Astrocyte (in vitro differentiated cells and primary cell): Measurements from ENCODE around the gene DENND6B. TPM values are rescaled to one million over a fixed set of nuclear protein-coding genes. Genes with fewer than 3 reads are reported as not detected.

Experiments
- DNase-seq: peaks from one replicate; pipeline ENCODE4 v3.0.0-alpha.2; 2010; ENCODE audit warnings: low read depth
- FAIRE-seq: peaks from 2 replicates; lab custom pipeline; 2011; peaks lifted over from hg19 to GRCh38; lab: Jason Lieb, UNC
- H2AFZ ChIP-seq: 2 replicates; pipeline ENCODE4 v1.6.0; 2012; ENCODE audit warnings: low read depth, low read length, inconsistent platforms
- H3K27ac ChIP-seq: 2 replicates; pipeline ENCODE4 v1.5.1; 2011; ENCODE audit warnings: low read depth, low read length, inconsistent platforms
- H3K27me3 ChIP-seq: 2 replicates; pipeline ENCODE4 v1.6.0; 2011; ENCODE audit warnings: low read length, inconsistent platforms; ENCODE audit not compliant: insufficient read depth
- H3K36me3 ChIP-seq: 2 replicates; pipeline ENCODE4 v1.5.1; 2011; ENCODE audit warnings: low read length, inconsistent platforms; ENCODE audit not compliant: insufficient read depth
- H3K4me1 ChIP-seq: 2 replicates; pipeline ENCODE4 v1.5.1; 2011; ENCODE audit warnings: low read length, inconsistent platforms; ENCODE audit not compliant: insufficient read depth
- H3K4me2 ChIP-seq: 2 replicates; pipeline ENCODE4 v1.6.0; 2012; ENCODE audit warnings: low read length, inconsistent platforms
- H3K4me3 ChIP-seq: 2 replicates; pipeline ENCODE4 v1.5.1; 2011; ENCODE audit warnings: low read depth, mild to moderate bottlenecking, low read length, inconsistent platforms; ENCODE audit not compliant: insufficient read depth
- H3K79me2 ChIP-seq: 2 replicates; pipeline ENCODE4 v1.6.0; 2012; ENCODE audit warnings: mild to moderate bottlenecking, low read length, inconsistent platforms; ENCODE audit not compliant: insufficient read depth
- H3K9ac ChIP-seq: 2 replicates; pipeline ENCODE4 v1.6.0; 2012; ENCODE audit warnings: mild to moderate bottlenecking, low read length, inconsistent platforms
- H3K9me3 ChIP-seq: 2 replicates; pipeline ENCODE4 v1.5.1; 2012; ENCODE audit warnings: low read depth, mild to moderate bottlenecking, low read length, inconsistent platforms; ENCODE audit not compliant: insufficient read depth
- H4K20me1 ChIP-seq: 2 replicates; pipeline ENCODE4 v1.6.0; 2012; ENCODE audit warnings: low read length, inconsistent platforms; ENCODE audit not compliant: insufficient read depth
- H3K27ac Mint-ChIP-seq: one replicate; pipeline ENCODE4 v1.8.0; 2021; ENCODE audit warnings: mild to moderate bottlenecking, mixed read lengths; ENCODE audit not compliant: unreplicated experiment
- H3K27me3 Mint-ChIP-seq: one replicate; pipeline ENCODE4 v1.8.0; 2021; ENCODE audit warnings: low read depth, mixed read lengths; ENCODE audit not compliant: unreplicated experiment
- H3K36me3 Mint-ChIP-seq: one replicate; pipeline ENCODE4 v1.8.0; 2021; ENCODE audit warnings: low read depth, mixed read lengths; ENCODE audit not compliant: unreplicated experiment
- H3K4me1 Mint-ChIP-seq: one replicate; pipeline ENCODE4 v1.8.0; 2021; ENCODE audit warnings: low read depth, mixed read lengths; ENCODE audit not compliant: unreplicated experiment
- H3K4me3 Mint-ChIP-seq: one replicate; pipeline ENCODE4 v1.8.0; 2021; ENCODE audit warnings: mild to moderate bottlenecking, moderate library complexity, mixed read lengths; ENCODE audit not compliant: unreplicated experiment
- H3K9me3 Mint-ChIP-seq: one replicate; pipeline ENCODE4 v1.8.0; 2021; ENCODE audit warnings: mild to moderate bottlenecking, mixed read lengths; ENCODE audit not compliant: unreplicated experiment
- EZH2 ChIP-seq: IDR thresholded peaks from 2 replicates; pipeline ENCODE4 v1.6.1; 2012; ENCODE audit warnings: mild to moderate bottlenecking, low read length, inconsistent platforms; ENCODE audit not compliant: insufficient read depth
- total RNA-seq: library from RNA; stranded (reverse); gene quantifications from 2 replicates; pipeline ENCODE4 v1.2.1, GENCODE V29; 2021
- TF ChIP-seq, protein P1 (sequence below): IDR thresholded peaks from 2 replicates; pipeline ENCODE4 v1.5.1; 2011; ENCODE audit warnings: low read depth, mild to moderate bottlenecking, inconsistent platforms, low read length, moderate library complexity; ENCODE audit not compliant: insufficient read depth

DENND6B gene
- total RNA-seq, 1 donor from 2014 or later: 5.4 TPM

DNA sequence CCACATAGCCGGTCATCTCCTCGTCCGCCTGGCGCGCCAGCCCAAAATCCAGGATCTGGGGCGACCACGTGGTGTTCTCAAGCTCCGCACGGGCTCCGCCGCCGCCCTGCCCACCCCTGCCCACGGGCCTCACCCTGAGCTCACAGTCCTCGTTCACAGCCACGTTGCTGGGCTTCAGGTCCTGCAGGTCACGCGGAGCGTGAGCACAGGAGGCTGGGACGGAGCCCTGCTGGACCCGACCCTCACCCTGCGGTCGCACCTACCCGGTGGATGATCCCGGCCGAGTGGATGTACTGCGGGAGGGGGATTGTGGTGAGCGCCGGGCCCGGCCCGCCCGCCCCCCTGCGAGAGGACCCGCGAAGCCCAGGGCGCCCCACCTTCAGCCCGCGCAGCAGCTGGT is 59.8 kb downstream of the DENND6B start:
- Histone ChIP-seq H3K27me3 (no peaks in the 10 kb centered on the region), H3K79me2 (no peaks in the 10 kb centered on the region), H4K20me1 (peaks cover 17% of the 10 kb centered on the region), H3K4me2 (no peak overlapping the region), H3K9me3 (no peaks in the 10 kb centered on the region), H3K36me3 (no peaks in the 10 kb centered on the region), H3K4me3 (no peak overlapping the region), H3K9ac (no peak overlapping the region), H2AFZ (no peak overlapping the region), H3K27ac (no peak overlapping the region), H3K4me1 (peaks cover 28% of the 10 kb centered on the region)
- H3K27me3 Mint-ChIP-seq: peaks cover 3% of the 10 kb centered on the region
- TF ChIP-seq, protein P1, sequence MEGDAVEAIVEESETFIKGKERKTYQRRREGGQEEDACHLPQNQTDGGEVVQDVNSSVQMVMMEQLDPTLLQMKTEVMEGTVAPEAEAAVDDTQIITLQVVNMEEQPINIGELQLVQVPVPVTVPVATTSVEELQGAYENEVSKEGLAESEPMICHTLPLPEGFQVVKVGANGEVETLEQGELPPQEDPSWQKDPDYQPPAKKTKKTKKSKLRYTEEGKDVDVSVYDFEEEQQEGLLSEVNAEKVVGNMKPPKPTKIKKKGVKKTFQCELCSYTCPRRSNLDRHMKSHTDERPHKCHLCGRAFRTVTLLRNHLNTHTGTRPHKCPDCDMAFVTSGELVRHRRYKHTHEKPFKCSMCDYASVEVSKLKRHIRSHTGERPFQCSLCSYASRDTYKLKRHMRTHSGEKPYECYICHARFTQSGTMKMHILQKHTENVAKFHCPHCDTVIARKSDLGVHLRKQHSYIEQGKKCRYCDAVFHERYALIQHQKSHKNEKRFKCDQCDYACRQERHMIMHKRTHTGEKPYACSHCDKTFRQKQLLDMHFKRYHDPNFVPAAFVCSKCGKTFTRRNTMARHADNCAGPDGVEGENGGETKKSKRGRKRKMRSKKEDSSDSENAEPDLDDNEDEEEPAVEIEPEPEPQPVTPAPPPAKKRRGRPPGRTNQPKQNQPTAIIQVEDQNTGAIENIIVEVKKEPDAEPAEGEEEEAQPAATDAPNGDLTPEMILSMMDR: no peak
- TF ChIP-seq EZH2: no peak
- no peak overlapping the region for H3K4me3 Mint-ChIP-seq
- H3K9me3 Mint-ChIP-seq: no peaks in the 10 kb centered on the region
- H3K36me3 Mint-ChIP-seq: peaks cover 8% of the 10 kb centered on the region
- no peaks in the 10 kb centered on the region for H3K4me1 Mint-ChIP-seq
- H3K27ac Mint-ChIP-seq: no peak overlapping the region
- FAIRE-seq (no peak), DNase-seq (no peak)

DNA sequence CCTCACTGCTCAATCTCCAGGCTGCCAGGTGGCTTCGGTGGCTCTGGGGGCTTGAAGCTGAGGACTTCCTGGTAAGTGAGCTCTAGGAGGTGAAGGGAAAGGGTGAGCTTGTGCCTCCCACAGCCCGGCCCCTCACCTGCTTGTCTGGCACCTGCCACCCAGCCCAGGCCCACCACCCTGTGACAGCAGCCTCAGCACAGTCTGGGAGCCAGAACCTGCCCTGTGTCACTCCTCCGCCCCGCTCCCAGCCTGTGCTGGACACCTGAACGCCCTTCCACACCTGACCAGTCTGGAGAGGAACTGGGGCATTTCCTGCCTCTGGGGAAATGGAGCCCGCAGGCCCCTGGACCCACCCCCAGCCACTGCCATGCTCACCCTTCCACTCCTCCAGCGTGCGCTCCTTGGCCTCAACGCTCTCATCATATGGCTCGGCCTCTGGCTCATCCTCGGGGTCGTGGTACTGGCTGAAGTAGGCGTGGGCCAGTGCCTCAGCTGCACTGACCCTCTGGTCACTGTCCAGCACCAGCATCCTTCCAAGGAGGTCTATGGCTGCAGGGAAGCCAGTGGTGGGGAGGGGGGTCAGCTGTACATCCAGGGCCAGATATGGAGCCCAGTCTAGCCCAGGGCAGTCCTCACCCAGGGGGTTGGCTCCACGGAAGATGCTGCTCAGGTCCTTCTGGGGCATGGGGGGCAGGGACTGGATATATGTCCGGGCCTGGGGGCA is 61.7 kb downstream of the DENND6B start:
- no peak overlapping the region for H3K9ac ChIP-seq
- H3K4me1 ChIP-seq: peaks cover 26% of the 10 kb centered on the region
- H3K36me3 ChIP-seq: no peaks in the 10 kb centered on the region
- H2AFZ ChIP-seq: no peak overlapping the region
- Mint-ChIP-seq H3K4me1 (no peaks in the 10 kb centered on the region), H3K36me3 (peaks cover 8% of the 10 kb centered on the region), H3K27me3 (peaks cover 3% of the 10 kb centered on the region), H3K4me3 (no peak overlapping the region), H3K9me3 (no peaks in the 10 kb centered on the region), H3K27ac (no peak overlapping the region)
- no peaks in the 10 kb centered on the region for H3K27me3 ChIP-seq
- no peak overlapping the region for H3K27ac ChIP-seq
- DNase-seq (no peak), FAIRE-seq (no peak)
- no peak overlapping the region for H3K4me2 ChIP-seq
- TF ChIP-seq, protein P1: no peak
- no peak for TF ChIP-seq EZH2
- peaks cover 17% of the 10 kb centered on the region for H4K20me1 ChIP-seq
- H3K4me3 ChIP-seq: no peak overlapping the region
- peaks cover 6% of the 10 kb centered on the region for H3K79me2 ChIP-seq
- no peaks in the 10 kb centered on the region for H3K9me3 ChIP-seq

DNA sequence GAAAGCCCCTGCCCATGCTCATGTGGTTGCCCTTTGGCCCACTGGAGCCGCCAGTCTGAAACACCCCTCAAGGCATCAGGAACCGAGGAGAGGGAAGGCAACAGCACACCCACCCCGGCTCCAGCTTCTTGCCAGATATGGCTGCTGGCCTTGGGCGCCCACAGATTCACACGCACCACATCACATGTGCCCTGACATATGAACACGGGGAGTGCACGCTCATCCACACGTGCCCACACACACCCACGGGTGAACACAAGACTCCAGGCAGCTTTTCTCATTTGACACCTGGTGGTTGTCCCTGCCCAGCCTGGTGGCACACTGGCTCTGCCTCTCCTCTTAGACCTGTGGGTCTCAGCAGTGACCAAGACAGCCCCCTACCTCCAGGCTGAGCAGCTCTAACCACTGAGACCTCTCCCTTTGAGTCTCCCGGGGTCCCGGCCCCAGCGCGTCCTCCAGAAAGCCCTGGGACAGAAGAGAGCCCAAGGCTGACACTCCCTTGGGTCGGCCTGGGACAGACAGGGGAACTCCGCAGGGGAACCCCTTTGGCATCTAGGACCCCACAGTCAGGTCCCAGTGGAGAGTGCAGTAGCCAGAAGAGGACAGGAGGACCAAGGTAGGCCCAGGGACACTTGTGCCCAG is 62.6 kb downstream of the DENND6B start:
- H4K20me1 ChIP-seq: peaks cover 13% of the 10 kb centered on the region
- Mint-ChIP-seq H3K4me1 (no peaks in the 10 kb centered on the region), H3K4me3 (no peak overlapping the region), H3K27ac (no peak overlapping the region), H3K9me3 (no peaks in the 10 kb centered on the region), H3K27me3 (peaks cover 3% of the 10 kb centered on the region), H3K36me3 (peaks cover 8% of the 10 kb centered on the region)
- H3K4me3 ChIP-seq: no peak overlapping the region
- no peak overlapping the region for H3K9ac ChIP-seq
- no peak for DNase-seq
- H3K36me3 ChIP-seq: no peaks in the 10 kb centered on the region
- no peak overlapping the region for H3K27ac ChIP-seq
- peaks cover 13% of the 10 kb centered on the region for H3K79me2 ChIP-seq
- no peak overlapping the region for H3K4me2 ChIP-seq
- H3K9me3 ChIP-seq: no peaks in the 10 kb centered on the region
- H2AFZ ChIP-seq: no peak overlapping the region
- TF ChIP-seq, protein P1: no peak
- TF ChIP-seq EZH2: no peak
- peaks cover 22% of the 10 kb centered on the region for H3K4me1 ChIP-seq
- no peaks in the 10 kb centered on the region for H3K27me3 ChIP-seq
- no peak for FAIRE-seq
